HEK293 (cell line): ENCODE results near the gene ASB5.

Source experiments
- CTCF ChIA-PET: fragments of 350-600 bp; formaldehyde crosslinking; extraction: SDS; loops from one replicate; lab custom pipeline; 2021; ENCODE audit warnings: antibody characterized with exemption; lab: Yijun Ruan, JAX
- POLR2A ChIA-PET: fragments of 300-600 bp; formaldehyde crosslinking; extraction: SDS; loops from one replicate; lab custom pipeline; 2020; ENCODE audit warnings: antibody characterized with exemption, inconsistent platforms; lab: Yijun Ruan, JAX
- H3K27ac ChIP-seq: fragments of 200-500 bp; sonication (Bioruptor generic); 2 replicates; pipeline ENCODE4 v1.5.1; 2014; ENCODE audit warnings: low read depth, low read length, control low read depth, inconsistent platforms; ENCODE audit errors: extremely low read depth
- H3K36me3 ChIP-seq, 2 experiments: fragments of 200-500 bp in 1 of 2; sonication (Bioruptor generic) in 1 of 2; 1 replicate in 1 of 2; 2 replicates in 1 of 2; pipeline ENCODE4 v1.5.1; 2014 to 2017; ENCODE audit warnings: inconsistent platforms in 2 of 2, low read length in 2 of 2; ENCODE audit not compliant: control insufficient read depth in 2 of 2, insufficient read depth in 1 of 2
- H3K4me1 ChIP-seq: fragments of 200-500 bp; sonication (Bioruptor generic); 2 replicates; pipeline ENCODE4 v1.5.1; 2014; ENCODE audit warnings: mild to moderate bottlenecking, low read length, inconsistent platforms; ENCODE audit not compliant: control insufficient read depth, insufficient read depth
- H3K4me3 ChIP-seq: 2 replicates; pipeline ENCODE4 v1.5.1; 2011; ENCODE audit warnings: low read depth, mild to moderate bottlenecking, control low read depth, low read length, moderate library complexity
- H3K9me3 ChIP-seq: fragments of 200-500 bp; sonication (Bioruptor generic); 2 replicates; pipeline ENCODE4 v1.5.1; 2014; ENCODE audit warnings: low read depth, low read length, inconsistent platforms; ENCODE audit not compliant: control insufficient read depth, insufficient read depth
- GLIS2 ChIP-seq: fragments of 450-650 bp; formaldehyde crosslinking; IDR thresholded peaks from 2 replicates; pipeline ENCODE4 v1.5.1; 2016; ENCODE audit warnings: missing biosample characterization, missing genetic modification characterization
- HOXC10 ChIP-seq: sonication (generic); formaldehyde crosslinking; IDR thresholded peaks from 2 replicates; pipeline ENCODE4 v1.8.1; 2023; ENCODE audit warnings: mild to moderate bottlenecking, missing genetic modification reagents
- IKZF3 ChIP-seq: fragments of 450-650 bp; IDR thresholded peaks from 2 replicates; pipeline ENCODE4 v1.5.0; 2018; ENCODE audit warnings: missing biosample characterization, mild to moderate bottlenecking, missing genetic modification characterization, moderate library complexity
- MEIS1 ChIP-seq: sonication (generic); formaldehyde crosslinking; IDR thresholded peaks from 2 replicates; pipeline ENCODE4 v1.8.1; 2022; ENCODE audit warnings: missing genetic modification reagents, mild to moderate bottlenecking, borderline replicate concordance
- OVOL3 ChIP-seq: fragments of 450-650 bp; formaldehyde crosslinking; IDR thresholded peaks from 2 replicates; pipeline ENCODE4 v1.5.1; 2016; ENCODE audit warnings: missing biosample characterization, missing genetic modification characterization
- ZBTB1 ChIP-seq: fragments of 450-650 bp; formaldehyde crosslinking; IDR thresholded peaks from 2 replicates; pipeline ENCODE4 v1.5.1; 2016; ENCODE audit warnings: missing biosample characterization, missing genetic modification characterization
- ZBTB20 ChIP-seq: fragments of 450-650 bp; formaldehyde crosslinking; IDR thresholded peaks from 2 replicates; pipeline ENCODE4 v1.5.1; 2016; ENCODE audit warnings: missing biosample characterization, missing genetic modification characterization
- ZNF10 ChIP-seq: fragments of 450-650 bp; formaldehyde crosslinking; IDR thresholded peaks from 2 replicates; pipeline ENCODE4 v1.5.1; 2017; ENCODE audit warnings: missing biosample characterization, missing genetic modification characterization
- ZNF146 ChIP-seq: fragments of 450-650 bp; formaldehyde crosslinking; IDR thresholded peaks from 2 replicates; pipeline ENCODE4 v1.5.1; 2016; ENCODE audit warnings: missing biosample characterization, missing genetic modification characterization
- ZNF16 ChIP-seq: fragments of 450-650 bp; formaldehyde crosslinking; IDR thresholded peaks from 2 replicates; pipeline ENCODE4 v1.5.1; 2016; ENCODE audit warnings: low read depth, missing biosample characterization, missing genetic modification characterization
- ZNF391 ChIP-seq: fragments of 450-650 bp; formaldehyde crosslinking; IDR thresholded peaks from 2 replicates; pipeline ENCODE4 v1.5.1; 2016; ENCODE audit warnings: low read depth, missing biosample characterization, missing genetic modification characterization, borderline replicate concordance
- ZNF404 ChIP-seq: fragments of 450-650 bp; formaldehyde crosslinking; IDR thresholded peaks from 2 replicates; pipeline ENCODE4 v1.5.1; 2017; ENCODE audit warnings: missing biosample characterization, missing genetic modification characterization
- ZNF560 ChIP-seq: fragments of 450-650 bp; formaldehyde crosslinking; IDR thresholded peaks from 2 replicates; pipeline ENCODE4 v1.5.1; 2017; ENCODE audit warnings: missing biosample characterization, missing genetic modification characterization, borderline replicate concordance
- ZNF585B ChIP-seq: fragments of 450-650 bp; formaldehyde crosslinking; IDR thresholded peaks from 2 replicates; pipeline ENCODE4 v1.5.1; 2016; ENCODE audit warnings: missing biosample characterization, missing genetic modification characterization
- ZNF600 ChIP-seq: fragments of 450-650 bp; formaldehyde crosslinking; IDR thresholded peaks from 2 replicates; pipeline ENCODE4 v1.5.1; 2016; ENCODE audit warnings: missing biosample characterization, missing genetic modification characterization
- ZNF621 ChIP-seq: fragments of 450-650 bp; formaldehyde crosslinking; IDR thresholded peaks from 2 replicates; pipeline ENCODE4 v1.5.1; 2017; ENCODE audit warnings: missing biosample characterization, missing genetic modification characterization
- ZNF654 ChIP-seq: fragments of 450-650 bp; formaldehyde crosslinking; IDR thresholded peaks from 2 replicates; pipeline ENCODE4 v1.5.1; 2016; ENCODE audit warnings: low read depth, missing biosample characterization, missing genetic modification characterization
- ZNF670 ChIP-seq: fragments of 450-650 bp; formaldehyde crosslinking; IDR thresholded peaks from 2 replicates; pipeline ENCODE4 v1.5.1; 2016; ENCODE audit warnings: missing biosample characterization, missing genetic modification characterization, low read depth
- ZNF776 ChIP-seq: fragments of 450-650 bp; formaldehyde crosslinking; IDR thresholded peaks from 2 replicates; pipeline ENCODE4 v1.5.0; 2017; ENCODE audit warnings: missing biosample characterization, missing genetic modification characterization, borderline replicate concordance
- ZNF837 ChIP-seq: fragments of 450-650 bp; formaldehyde crosslinking; IDR thresholded peaks from 2 replicates; pipeline ENCODE4 v1.5.1; 2016; ENCODE audit warnings: missing biosample characterization, missing genetic modification characterization
- TF ChIP-seq, protein P1 (sequence below): fragments of 450-650 bp; formaldehyde crosslinking; IDR thresholded peaks from 2 replicates; pipeline ENCODE4 v1.5.1; 2016; ENCODE audit warnings: missing biosample characterization, missing genetic modification characterization
- TF ChIP-seq, protein P2 (sequence below): fragments of 450-650 bp; formaldehyde crosslinking; IDR thresholded peaks from 2 replicates; pipeline ENCODE4 v1.5.1; 2017; ENCODE audit warnings: missing biosample characterization, missing genetic modification characterization
- TF ChIP-seq, protein P3 (sequence below): fragments of 450-650 bp; formaldehyde crosslinking; IDR thresholded peaks from 2 replicates; pipeline ENCODE4 v1.5.1; 2016; ENCODE audit warnings: missing biosample characterization, missing genetic modification characterization, low read depth
- TF ChIP-seq, protein P4 (sequence below): fragments of 450-650 bp; formaldehyde crosslinking; IDR thresholded peaks from 2 replicates; pipeline ENCODE4 v1.5.1; 2016; ENCODE audit warnings: missing biosample characterization, missing genetic modification characterization
- TF ChIP-seq, protein P5 (sequence below): fragments of 450-650 bp; formaldehyde crosslinking; IDR thresholded peaks from 2 replicates; pipeline ENCODE4 v1.5.1; 2017; ENCODE audit warnings: missing biosample characterization, missing genetic modification characterization

ASB5 gene

DNA sequence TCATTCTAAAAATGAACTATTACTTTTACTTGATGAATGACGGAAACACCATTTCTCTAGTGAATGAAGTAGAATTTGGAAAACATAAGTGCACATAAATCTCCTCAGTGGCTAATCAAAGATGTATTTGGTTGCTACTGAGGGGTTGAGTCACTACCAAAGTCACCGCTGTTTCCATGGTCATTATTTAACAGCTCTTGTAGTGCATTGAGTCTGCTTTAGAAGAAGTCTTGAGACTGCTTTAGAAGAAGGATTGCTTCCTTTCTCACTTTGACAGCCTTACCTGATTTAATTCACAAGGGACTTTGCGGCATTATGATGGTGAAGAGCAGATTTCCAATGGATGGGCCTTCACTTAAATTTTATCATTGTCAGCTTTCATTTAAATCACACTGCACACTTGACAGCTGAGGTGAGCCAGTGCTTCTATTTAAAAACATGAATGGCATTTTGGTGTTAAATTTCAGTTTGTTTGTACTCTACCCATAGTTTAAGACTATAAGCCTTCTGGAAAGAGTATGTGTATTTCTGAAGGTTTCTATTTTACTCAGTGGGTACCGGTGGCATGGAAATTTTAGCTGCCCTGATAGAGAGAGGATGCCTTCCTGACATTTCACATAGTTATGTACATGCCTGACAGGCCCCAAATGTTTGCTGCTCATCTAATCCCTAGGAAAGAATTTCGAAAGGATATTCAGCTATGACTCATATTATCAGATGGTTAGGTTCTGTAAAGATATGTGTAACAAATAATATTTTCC lies 9.5 kb downstream of the ASB5 start (continued):
- TF ChIP-seq, protein P1, sequence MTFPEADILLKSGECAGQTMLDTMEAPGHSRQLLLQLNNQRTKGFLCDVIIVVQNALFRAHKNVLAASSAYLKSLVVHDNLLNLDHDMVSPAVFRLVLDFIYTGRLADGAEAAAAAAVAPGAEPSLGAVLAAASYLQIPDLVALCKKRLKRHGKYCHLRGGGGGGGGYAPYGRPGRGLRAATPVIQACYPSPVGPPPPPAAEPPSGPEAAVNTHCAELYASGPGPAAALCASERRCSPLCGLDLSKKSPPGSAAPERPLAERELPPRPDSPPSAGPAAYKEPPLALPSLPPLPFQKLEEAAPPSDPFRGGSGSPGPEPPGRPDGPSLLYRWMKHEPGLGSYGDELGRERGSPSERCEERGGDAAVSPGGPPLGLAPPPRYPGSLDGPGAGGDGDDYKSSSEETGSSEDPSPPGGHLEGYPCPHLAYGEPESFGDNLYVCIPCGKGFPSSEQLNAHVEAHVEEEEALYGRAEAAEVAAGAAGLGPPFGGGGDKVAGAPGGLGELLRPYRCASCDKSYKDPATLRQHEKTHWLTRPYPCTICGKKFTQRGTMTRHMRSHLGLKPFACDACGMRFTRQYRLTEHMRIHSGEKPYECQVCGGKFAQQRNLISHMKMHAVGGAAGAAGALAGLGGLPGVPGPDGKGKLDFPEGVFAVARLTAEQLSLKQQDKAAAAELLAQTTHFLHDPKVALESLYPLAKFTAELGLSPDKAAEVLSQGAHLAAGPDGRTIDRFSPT (tag by site-specific recombination) = no peak
- no peak for TF ChIP-seq GLIS2 (tag by site-specific recombination)
- TF ChIP-seq ZNF776 (tag by site-specific recombination) = no peak
- TF ChIP-seq OVOL3 (tag by site-specific recombination) = no peak
- no peak for TF ChIP-seq ZNF10 (tag by site-specific recombination)
- TF ChIP-seq ZNF404 (tag by site-specific recombination) = no peak
- TF ChIP-seq HOXC10 (CRISPR knock-in tag) = no peak
- TF ChIP-seq ZBTB1 = no peak
- TF ChIP-seq, protein P2, sequence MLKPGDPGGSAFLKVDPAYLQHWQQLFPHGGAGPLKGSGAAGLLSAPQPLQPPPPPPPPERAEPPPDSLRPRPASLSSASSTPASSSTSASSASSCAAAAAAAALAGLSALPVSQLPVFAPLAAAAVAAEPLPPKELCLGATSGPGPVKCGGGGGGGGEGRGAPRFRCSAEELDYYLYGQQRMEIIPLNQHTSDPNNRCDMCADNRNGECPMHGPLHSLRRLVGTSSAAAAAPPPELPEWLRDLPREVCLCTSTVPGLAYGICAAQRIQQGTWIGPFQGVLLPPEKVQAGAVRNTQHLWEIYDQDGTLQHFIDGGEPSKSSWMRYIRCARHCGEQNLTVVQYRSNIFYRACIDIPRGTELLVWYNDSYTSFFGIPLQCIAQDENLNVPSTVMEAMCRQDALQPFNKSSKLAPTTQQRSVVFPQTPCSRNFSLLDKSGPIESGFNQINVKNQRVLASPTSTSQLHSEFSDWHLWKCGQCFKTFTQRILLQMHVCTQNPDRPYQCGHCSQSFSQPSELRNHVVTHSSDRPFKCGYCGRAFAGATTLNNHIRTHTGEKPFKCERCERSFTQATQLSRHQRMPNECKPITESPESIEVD (tag by site-specific recombination) = no peak
- TF ChIP-seq, protein P3, sequence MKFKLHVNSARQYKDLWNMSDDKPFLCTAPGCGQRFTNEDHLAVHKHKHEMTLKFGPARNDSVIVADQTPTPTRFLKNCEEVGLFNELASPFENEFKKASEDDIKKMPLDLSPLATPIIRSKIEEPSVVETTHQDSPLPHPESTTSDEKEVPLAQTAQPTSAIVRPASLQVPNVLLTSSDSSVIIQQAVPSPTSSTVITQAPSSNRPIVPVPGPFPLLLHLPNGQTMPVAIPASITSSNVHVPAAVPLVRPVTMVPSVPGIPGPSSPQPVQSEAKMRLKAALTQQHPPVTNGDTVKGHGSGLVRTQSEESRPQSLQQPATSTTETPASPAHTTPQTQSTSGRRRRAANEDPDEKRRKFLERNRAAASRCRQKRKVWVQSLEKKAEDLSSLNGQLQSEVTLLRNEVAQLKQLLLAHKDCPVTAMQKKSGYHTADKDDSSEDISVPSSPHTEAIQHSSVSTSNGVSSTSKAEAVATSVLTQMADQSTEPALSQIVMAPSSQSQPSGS = no peak
- no peak for TF ChIP-seq ZNF600 (tag by site-specific recombination)
- TF ChIP-seq ZNF560 (tag by site-specific recombination) = no peak
- TF ChIP-seq, protein P4, sequence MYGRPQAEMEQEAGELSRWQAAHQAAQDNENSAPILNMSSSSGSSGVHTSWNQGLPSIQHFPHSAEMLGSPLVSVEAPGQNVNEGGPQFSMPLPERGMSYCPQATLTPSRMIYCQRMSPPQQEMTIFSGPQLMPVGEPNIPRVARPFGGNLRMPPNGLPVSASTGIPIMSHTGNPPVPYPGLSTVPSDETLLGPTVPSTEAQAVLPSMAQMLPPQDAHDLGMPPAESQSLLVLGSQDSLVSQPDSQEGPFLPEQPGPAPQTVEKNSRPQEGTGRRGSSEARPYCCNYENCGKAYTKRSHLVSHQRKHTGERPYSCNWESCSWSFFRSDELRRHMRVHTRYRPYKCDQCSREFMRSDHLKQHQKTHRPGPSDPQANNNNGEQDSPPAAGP (tag by site-specific recombination) = no peak

DNA sequence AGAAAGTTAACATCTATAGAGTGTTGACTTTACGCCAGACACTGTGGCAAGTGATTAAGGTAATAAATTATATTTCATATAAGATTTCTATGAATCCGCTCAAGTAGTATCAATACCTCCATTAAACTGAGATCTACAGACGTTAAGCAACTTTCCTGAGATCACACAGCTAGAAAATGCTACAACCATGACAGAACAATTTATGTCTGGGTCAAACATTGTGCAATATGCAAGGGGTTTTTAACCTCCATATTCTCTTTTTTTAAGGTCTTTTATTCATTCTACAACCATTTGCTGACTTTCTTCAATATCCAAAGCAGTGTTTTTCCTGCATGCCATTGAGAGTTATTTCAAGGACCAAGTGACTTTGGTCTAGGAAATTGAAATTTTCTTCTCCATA lies 10.9 kb downstream of the ASB5 start:
- POLR2A ChIA-PET = no interaction called here
- H3K4me3 ChIP-seq = no peak overlapping the region

More for the DNA sequence above, 10.9 kb downstream of the ASB5 start:
- Histone ChIP-seq H3K27ac (no peak overlapping the region), H3K36me3 (no peaks in the 10 kb centered on the region), H3K4me1 (no peaks in the 10 kb centered on the region), H3K9me3 (no peaks in the 10 kb centered on the region)
- CTCF ChIA-PET = no interaction called here
- TF ChIP-seq, protein P1 (tag by site-specific recombination) = no peak
- TF ChIP-seq, protein P5, sequence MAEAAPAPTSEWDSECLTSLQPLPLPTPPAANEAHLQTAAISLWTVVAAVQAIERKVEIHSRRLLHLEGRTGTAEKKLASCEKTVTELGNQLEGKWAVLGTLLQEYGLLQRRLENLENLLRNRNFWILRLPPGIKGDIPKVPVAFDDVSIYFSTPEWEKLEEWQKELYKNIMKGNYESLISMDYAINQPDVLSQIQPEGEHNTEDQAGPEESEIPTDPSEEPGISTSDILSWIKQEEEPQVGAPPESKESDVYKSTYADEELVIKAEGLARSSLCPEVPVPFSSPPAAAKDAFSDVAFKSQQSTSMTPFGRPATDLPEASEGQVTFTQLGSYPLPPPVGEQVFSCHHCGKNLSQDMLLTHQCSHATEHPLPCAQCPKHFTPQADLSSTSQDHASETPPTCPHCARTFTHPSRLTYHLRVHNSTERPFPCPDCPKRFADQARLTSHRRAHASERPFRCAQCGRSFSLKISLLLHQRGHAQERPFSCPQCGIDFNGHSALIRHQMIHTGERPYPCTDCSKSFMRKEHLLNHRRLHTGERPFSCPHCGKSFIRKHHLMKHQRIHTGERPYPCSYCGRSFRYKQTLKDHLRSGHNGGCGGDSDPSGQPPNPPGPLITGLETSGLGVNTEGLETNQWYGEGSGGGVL (tag by site-specific recombination) = no peak
- TF ChIP-seq ZNF837 = no peak
- no peak for TF ChIP-seq MEIS1 (CRISPR knock-in tag)
- no peak for TF ChIP-seq ZNF585B (tag by site-specific recombination)
- TF ChIP-seq ZNF621 (tag by site-specific recombination) = no peak
- no peak for TF ChIP-seq ZNF654
- no peak for TF ChIP-seq IKZF3 (tag by site-specific recombination)
- no peak for TF ChIP-seq ZNF16
- TF ChIP-seq ZNF391 = no peak
- no peak for TF ChIP-seq ZBTB20 (tag by site-specific recombination)
- no peak for TF ChIP-seq ZNF670 (tag by site-specific recombination)
- TF ChIP-seq ZNF146 (tag by site-specific recombination) = no peak
